Naive thymus-derived CD4-positive, alpha-beta T cell (primary cell): ENCODE data around the gene CCDC88A. TPM values are rescaled to one million over a fixed set of nuclear protein-coding genes. Genes with fewer than 3 reads are reported as not detected.
"Not testable (repeated sequence)": the region's sequence is repeated elsewhere in the genome, so short reads cannot be mapped to it uniquely, and the experiment has no call there.

ENCODE experiments used
- ATAC-seq: fragments of 150-1000 bp; cut with Tn5 transposase; 2 replicates; pipeline ENCODE4 v1.10.0; 2021; ENCODE audit warnings: mild to moderate bottlenecking, moderate library complexity
- CTCF ChIA-PET: fragments of 350-600 bp; sonication (Branson Sonifier 250); formaldehyde crosslinking; loops from one replicate; lab custom pipeline; 2021; ENCODE audit warnings: antibody characterized with exemption; lab: Charles Lee
- POLR2A ChIA-PET: fragments of 350-600 bp; sonication (Branson Sonifier 250); formaldehyde crosslinking; loops from one replicate; lab custom pipeline; 2021; ENCODE audit warnings: antibody characterized with exemption, inconsistent platforms; lab: Charles Lee
- DNase-seq, 9 donors: peaks; one replicate each; pipeline versions ENCODE4 v3.0.0 to v3.0.0-alpha.2; 2020 to 2022; ENCODE audit warnings: mixed read lengths in 1 of 9
- H3K27ac ChIP-seq: one replicate; pipeline ENCODE4 v1.7.0; 2013; ENCODE audit warnings: mild to moderate bottlenecking, low read depth, low read length, moderate library complexity
- H3K27me3 ChIP-seq, 2 donors: one replicate each; pipeline ENCODE4 v1.7.0; 2013; ENCODE audit warnings: low read length in 2 of 2, mild to moderate bottlenecking in 2 of 2, moderate library complexity in 2 of 2; ENCODE audit not compliant: control insufficient read depth in 2 of 2, insufficient read depth in 2 of 2
- H3K36me3 ChIP-seq, 3 experiments: 1 replicate in 2 of 3; 2 replicates in 1 of 3; pipeline ENCODE4 v1.7.0; 2013; ENCODE audit warnings: low read length in 3 of 3, mild to moderate bottlenecking in 3 of 3, moderate library complexity in 1 of 3; ENCODE audit not compliant: insufficient read depth in 3 of 3, control insufficient read depth in 2 of 3
- H3K4me1 ChIP-seq, 2 donors: one replicate each; pipeline ENCODE4 v1.7.0; 2013; ENCODE audit warnings: low read length in 2 of 2, mild to moderate bottlenecking in 2 of 2, moderate library complexity in 1 of 2; ENCODE audit not compliant: control insufficient read depth in 2 of 2, insufficient read depth in 2 of 2
- H3K4me3 ChIP-seq: 2 replicates; pipeline ENCODE4 v1.7.0; 2013; ENCODE audit warnings: mild to moderate bottlenecking, low read length
- H3K9me3 ChIP-seq, 3 experiments: 1 replicate in 2 of 3; 2 replicates in 1 of 3; pipeline ENCODE4 v1.7.0; 2013; ENCODE audit warnings: low read length in 3 of 3; ENCODE audit not compliant: control insufficient read depth in 2 of 3
- H3K27ac Mint-ChIP-seq, 9 donors: one replicate each; pipeline ENCODE4 v1.8.0; 2020 to 2022; ENCODE audit warnings: mixed read lengths in 9 of 9, mild to moderate bottlenecking in 8 of 9, moderate library complexity in 5 of 9, inconsistent platforms in 2 of 9
- H3K27me3 Mint-ChIP-seq, 5 donors: one replicate each; pipeline ENCODE4 v1.8.0; 2021 to 2022; ENCODE audit warnings: mixed read lengths in 5 of 5, mild to moderate bottlenecking in 1 of 5
- H3K36me3 Mint-ChIP-seq, 5 donors: one replicate each; pipeline ENCODE4 v1.8.0; 2020 to 2022; ENCODE audit warnings: mixed read lengths in 5 of 5, mild to moderate bottlenecking in 3 of 5, inconsistent platforms in 1 of 5
- H3K4me1 Mint-ChIP-seq, 7 donors: one replicate each; pipeline ENCODE4 v1.8.0; 2020 to 2022; ENCODE audit warnings: mixed read lengths in 7 of 7, mild to moderate bottlenecking in 3 of 7, inconsistent platforms in 1 of 7
- H3K4me3 Mint-ChIP-seq, 10 donors: one replicate each; pipeline ENCODE4 v1.8.0; 2020 to 2022; ENCODE audit warnings: mild to moderate bottlenecking in 10 of 10, mixed read lengths in 10 of 10, moderate library complexity in 6 of 10, inconsistent platforms in 2 of 10
- H3K9me3 Mint-ChIP-seq, 11 donors: one replicate each; pipeline ENCODE4 v1.8.0; 2020 to 2022; ENCODE audit warnings: mixed read lengths in 11 of 11, mild to moderate bottlenecking in 4 of 11, inconsistent platforms in 1 of 11, moderate library complexity in 1 of 11
- intact Hi-C, 2 donors: fragments of 100-400 bp; cut with micrococcal nuclease; formaldehyde crosslinking; loops; one replicate each; pipeline ENCODE4 v1.15.1; 2023
- polyA plus RNA-seq, 2 donors: library from polyadenylated mRNA; unstranded; fragments of 300-500 nt; fragmentation: Illumina TruSeq; gene quantifications; one replicate each; pipeline ENCODE4 v1.2.3, GENCODE V29; 2021
- total RNA-seq, 6 experiments: library from RNA in 5 of 6; stranded (reverse) in 5 of 6; gene quantifications; 1 replicate in 5 of 6; 2 replicates in 1 of 6; pipeline ENCODE4 v1.2.3 and lab custom pipeline; 2021 to 2026

Gene CCDC88A
- total and polyA plus RNA-seq, 7 experiments from 2014 or later: 1.2 to 53.3 (median 15.9) TPM

GRCh38 chr2:55454121-55454520 lies 34.5 kb upstream of the CCDC88A start:
- no peak for ATAC-seq
- intact Hi-C loops: no loop called here

GRCh38 chr2:55452879-55453278 lies 33.2 kb upstream of the CCDC88A start:
- Histone ChIP-seq H3K27ac (no peak overlapping the region), H3K9me3 (no peaks in the 10 kb centered on the region), H3K27me3 (no peaks in the 10 kb centered on the region), H3K4me3 (no peak overlapping the region), H3K36me3 (no peaks in the 10 kb centered on the region), H3K4me1 (no peaks in the 10 kb centered on the region)
- H3K27me3 Mint-ChIP-seq: no peaks in the 10 kb centered on the region
- no peaks in the 10 kb centered on the region for H3K9me3 Mint-ChIP-seq
- ChIA-PET POLR2A (no interaction called here), CTCF (no interaction called here)
- ATAC-seq (no peak), DNase-seq (no peak)
- intact Hi-C loops: no loop called here
- no peak overlapping the region for H3K4me3 Mint-ChIP-seq
- no peaks in the 10 kb centered on the region for H3K36me3 Mint-ChIP-seq
- no peaks in the 10 kb centered on the region for H3K4me1 Mint-ChIP-seq
- no peak overlapping the region for H3K27ac Mint-ChIP-seq

More at GRCh38 chr2:55454121-55454520, 34.5 kb upstream of the CCDC88A start:
- H3K4me1 Mint-ChIP-seq: no peaks in the 10 kb centered on the region
- Histone ChIP-seq H3K4me1 (no peaks in the 10 kb centered on the region), H3K27me3 (no peaks in the 10 kb centered on the region), H3K27ac (no peak overlapping the region), H3K36me3 (no peaks in the 10 kb centered on the region), H3K9me3 (no peaks in the 10 kb centered on the region), H3K4me3 (no peak overlapping the region)
- DNase-seq: no peak
- no peaks in the 10 kb centered on the region for H3K36me3 Mint-ChIP-seq
- H3K4me3 Mint-ChIP-seq: no peak overlapping the region
- ChIA-PET POLR2A (interaction anchor here (0.6 kb wide), 1 partner anchor 96 kb away, joined by 5 read pairs; no protein-coding TSS in a partner anchor), CTCF (no interaction called here)
- no peaks in the 10 kb centered on the region for H3K9me3 Mint-ChIP-seq
- H3K27me3 Mint-ChIP-seq: no peaks in the 10 kb centered on the region
- H3K27ac Mint-ChIP-seq: no peak overlapping the region

- CTCF ChIA-PET: interaction anchor here (0.6 kb wide), 1 partner anchor 117 kb away, joined by 3 read pairs; no protein-coding TSS in a partner anchor
- Mint-ChIP-seq H3K36me3 (no peaks in the 10 kb centered on the region), H3K27me3 (no peaks in the 10 kb centered on the region), H3K9me3 (no peaks in the 10 kb centered on the region), H3K4me1 (no peaks in the 10 kb centered on the region), H3K4me3 (no peak overlapping the region), H3K27ac (no peak overlapping the region)
- no peaks in the 10 kb centered on the region for H3K36me3 ChIP-seq
- H3K27ac ChIP-seq: no peak overlapping the region
- ATAC-seq (no peak), DNase-seq (no peak)
- H3K9me3 ChIP-seq: no peaks in the 10 kb centered on the region
- H3K4me3 ChIP-seq: no peak overlapping the region
- no peaks in the 10 kb centered on the region for H3K27me3 ChIP-seq
- POLR2A ChIA-PET: interaction anchor here (0.6 kb wide), 1 partner anchor 120 kb away, joined by 3 read pairs; no protein-coding TSS in a partner anchor
- intact Hi-C loops: no loop called here
- H3K4me1 ChIP-seq: no peaks in the 10 kb centered on the region
Measured at GRCh38 chr2:55451699-55452098, 32.0 kb upstream of the CCDC88A start.

GRCh38 chr2:55450014-55450413 lies 30.4 kb upstream of the CCDC88A start:
- H3K4me1 ChIP-seq, H3K36me3 ChIP-seq, H3K27ac ChIP-seq, H3K36me3 Mint-ChIP-seq, DNase-seq, H3K9me3 Mint-ChIP-seq, H3K9me3 ChIP-seq, POLR2A ChIA-PET, H3K27me3 ChIP-seq, H3K4me3 Mint-ChIP-seq, intact Hi-C loops, H3K4me1 Mint-ChIP-seq, H3K27ac Mint-ChIP-seq, H3K27me3 Mint-ChIP-seq, H3K4me3 ChIP-seq, ATAC-seq, CTCF ChIA-PET: not testable (repeated sequence)

- ATAC-seq, H3K4me3 ChIP-seq, CTCF ChIA-PET, H3K36me3 ChIP-seq, DNase-seq, H3K27ac Mint-ChIP-seq, H3K4me1 ChIP-seq, H3K27ac ChIP-seq, intact Hi-C loops, H3K4me1 Mint-ChIP-seq, H3K27me3 ChIP-seq, H3K9me3 ChIP-seq, H3K9me3 Mint-ChIP-seq, H3K4me3 Mint-ChIP-seq, H3K36me3 Mint-ChIP-seq: not testable (repeated sequence)
- POLR2A ChIA-PET: interaction anchor here (0.8 kb wide), 1 partner anchor 586 kb away, joined by 3 read pairs; no protein-coding TSS in a partner anchor
- H3K27me3 Mint-ChIP-seq: peaks cover 0 to 10% (median 7%) of the 10 kb centered on the region in 5 donors
Measured at GRCh38 chr2:55442045-55442760, 22.5 kb upstream of the CCDC88A start.

GRCh38 chr2:55441280-55441892 lies 21.7 kb upstream of the CCDC88A start:
- CTCF ChIA-PET: no interaction called here
- Histone ChIP-seq H3K4me3 (no peak overlapping the region), H3K9me3 (no peaks in the 10 kb centered on the region), H3K36me3 (no peaks in the 10 kb centered on the region), H3K27me3 (no peaks in the 10 kb centered on the region), H3K4me1 (no peaks in the 10 kb centered on the region), H3K27ac (no peak overlapping the region)
- POLR2A ChIA-PET: no interaction called here
- H3K27ac Mint-ChIP-seq: no peak overlapping the region
- no peaks in the 10 kb centered on the region for H3K4me1 Mint-ChIP-seq
- no peak overlapping the region for H3K4me3 Mint-ChIP-seq
- ATAC-seq (no peak), DNase-seq (no peak)
- H3K36me3 Mint-ChIP-seq: no peaks in the 10 kb centered on the region
- peaks cover 0 to 10% (median 7%) of the 10 kb centered on the region in 5 donors for H3K27me3 Mint-ChIP-seq
- intact Hi-C loops: no loop called here
- H3K9me3 Mint-ChIP-seq: peaks cover 0 to 1% (median 0%) of the 10 kb centered on the region in 11 donors
